Measurements from ENCODE around the gene STAMBP. TPM values are rescaled to one million over a fixed set of nuclear protein-coding genes. Genes with fewer than 3 reads are reported as not detected.
A peak's percentile ranks its signal among the peaks of the same experiment; 100 is the strongest.

STAMBP gene
- total and polyA plus RNA-seq, 9 of the 15 experiments (the other 6 are each of a cell fraction or from before 2014, with no cell fraction given) = 36.9 to 75.2 (median 48.8) TPM

DNA sequence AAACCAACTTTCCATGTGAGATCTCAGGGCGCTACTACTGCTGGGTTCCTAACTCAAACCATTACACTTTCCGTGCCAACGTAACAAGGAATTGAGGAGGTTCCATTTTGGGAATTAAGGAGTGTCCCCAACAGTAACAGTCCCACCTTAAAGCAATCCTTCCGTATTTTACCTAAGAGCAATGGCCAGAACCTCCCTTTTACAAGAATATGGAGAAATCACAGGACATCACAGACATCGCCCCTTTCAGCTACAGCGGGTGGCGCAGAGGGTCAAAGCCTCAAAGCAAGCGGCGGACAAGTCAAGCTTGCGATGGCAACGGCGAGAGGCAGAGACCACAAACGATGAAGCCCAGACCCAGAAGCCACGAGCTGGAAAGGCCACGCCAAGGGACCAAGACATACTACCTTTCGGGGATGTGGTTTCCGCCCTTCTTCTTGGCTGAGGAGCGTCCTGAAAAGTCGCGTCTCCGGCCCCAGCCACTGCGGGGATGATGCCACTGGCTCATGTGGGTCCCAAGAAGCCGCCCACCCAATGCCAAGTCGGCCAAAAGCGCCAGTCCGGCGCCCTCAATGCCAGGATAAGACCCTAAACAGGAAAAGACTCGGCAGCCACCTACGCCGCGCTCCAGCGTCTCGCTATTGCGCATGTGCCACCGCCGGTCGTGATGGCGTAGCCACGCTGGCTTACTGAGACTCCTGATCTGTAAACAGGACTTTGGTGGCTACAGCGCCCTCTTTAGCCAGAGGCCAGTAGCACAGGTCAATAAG is 49.1 kb upstream of the STAMBP start, which contains the start of gene DUSP11 (continued):
- TF ChIP-seq PKNOX1 (IDR thresholded peaks at IDR 0.05) = no peak
- TF ChIP-seq L3MBTL2 (IDR thresholded peaks at IDR 0.05) = peak; percentile 70
- no peak for TF ChIP-seq ZBED1 (IDR thresholded peaks at IDR 0.05)
- no peak for TF ChIP-seq TSC22D4 (tag; IDR thresholded peaks at IDR 0.05)
- TF ChIP-seq, protein P1, sequence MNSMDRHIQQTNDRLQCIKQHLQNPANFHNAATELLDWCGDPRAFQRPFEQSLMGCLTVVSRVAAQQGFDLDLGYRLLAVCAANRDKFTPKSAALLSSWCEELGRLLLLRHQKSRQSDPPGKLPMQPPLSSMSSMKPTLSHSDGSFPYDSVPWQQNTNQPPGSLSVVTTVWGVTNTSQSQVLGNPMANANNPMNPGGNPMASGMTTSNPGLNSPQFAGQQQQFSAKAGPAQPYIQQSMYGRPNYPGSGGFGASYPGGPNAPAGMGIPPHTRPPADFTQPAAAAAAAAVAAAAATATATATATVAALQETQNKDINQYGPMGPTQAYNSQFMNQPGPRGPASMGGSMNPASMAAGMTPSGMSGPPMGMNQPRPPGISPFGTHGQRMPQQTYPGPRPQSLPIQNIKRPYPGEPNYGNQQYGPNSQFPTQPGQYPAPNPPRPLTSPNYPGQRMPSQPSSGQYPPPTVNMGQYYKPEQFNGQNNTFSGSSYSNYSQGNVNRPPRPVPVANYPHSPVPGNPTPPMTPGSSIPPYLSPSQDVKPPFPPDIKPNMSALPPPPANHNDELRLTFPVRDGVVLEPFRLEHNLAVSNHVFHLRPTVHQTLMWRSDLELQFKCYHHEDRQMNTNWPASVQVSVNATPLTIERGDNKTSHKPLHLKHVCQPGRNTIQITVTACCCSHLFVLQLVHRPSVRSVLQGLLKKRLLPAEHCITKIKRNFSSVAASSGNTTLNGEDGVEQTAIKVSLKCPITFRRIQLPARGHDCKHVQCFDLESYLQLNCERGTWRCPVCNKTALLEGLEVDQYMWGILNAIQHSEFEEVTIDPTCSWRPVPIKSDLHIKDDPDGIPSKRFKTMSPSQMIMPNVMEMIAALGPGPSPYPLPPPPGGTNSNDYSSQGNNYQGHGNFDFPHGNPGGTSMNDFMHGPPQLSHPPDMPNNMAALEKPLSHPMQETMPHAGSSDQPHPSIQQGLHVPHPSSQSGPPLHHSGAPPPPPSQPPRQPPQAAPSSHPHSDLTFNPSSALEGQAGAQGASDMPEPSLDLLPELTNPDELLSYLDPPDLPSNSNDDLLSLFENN (IDR thresholded peaks at IDR 0.05; ENCODE audit: low read depth in 2 of 2, low read length in 2 of 2) = 0 out of 4 replicates have a peak, but pooled peaks of 1 of the 2 experiments have one; percentile 20
- TF ChIP-seq, protein P2, sequence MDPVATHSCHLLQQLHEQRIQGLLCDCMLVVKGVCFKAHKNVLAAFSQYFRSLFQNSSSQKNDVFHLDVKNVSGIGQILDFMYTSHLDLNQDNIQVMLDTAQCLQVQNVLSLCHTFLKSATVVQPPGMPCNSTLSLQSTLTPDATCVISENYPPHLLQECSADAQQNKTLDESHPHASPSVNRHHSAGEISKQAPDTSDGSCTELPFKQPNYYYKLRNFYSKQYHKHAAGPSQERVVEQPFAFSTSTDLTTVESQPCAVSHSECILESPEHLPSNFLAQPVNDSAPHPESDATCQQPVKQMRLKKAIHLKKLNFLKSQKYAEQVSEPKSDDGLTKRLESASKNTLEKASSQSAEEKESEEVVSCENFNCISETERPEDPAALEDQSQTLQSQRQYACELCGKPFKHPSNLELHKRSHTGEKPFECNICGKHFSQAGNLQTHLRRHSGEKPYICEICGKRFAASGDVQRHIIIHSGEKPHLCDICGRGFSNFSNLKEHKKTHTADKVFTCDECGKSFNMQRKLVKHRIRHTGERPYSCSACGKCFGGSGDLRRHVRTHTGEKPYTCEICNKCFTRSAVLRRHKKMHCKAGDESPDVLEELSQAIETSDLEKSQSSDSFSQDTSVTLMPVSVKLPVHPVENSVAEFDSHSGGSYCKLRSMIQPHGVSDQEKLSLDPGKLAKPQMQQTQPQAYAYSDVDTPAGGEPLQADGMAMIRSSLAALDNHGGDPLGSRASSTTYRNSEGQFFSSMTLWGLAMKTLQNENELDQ (CRISPR knock-in tag; IDR thresholded peaks at IDR 0.05; ENCODE audit: borderline replicate concordance) = no peak
- TF ChIP-seq CREB5 (CRISPR knock-in tag; IDR thresholded peaks at IDR 0.05) = no peak
- peak; percentile 94; the same call in 1 of the 2 replicates for TF ChIP-seq FOXK1 (CRISPR knock-in tag; IDR thresholded peaks at IDR 0.05; ENCODE audit: borderline replicate concordance)
- TF ChIP-seq THAP12 (CRISPR knock-in tag; IDR thresholded peaks at IDR 0.05) = no peak
- no peak for TF ChIP-seq ZBTB17 (CRISPR knock-in tag; IDR thresholded peaks at IDR 0.05)
- TF ChIP-seq ZNF280B (CRISPR knock-in tag; IDR thresholded peaks at IDR 0.05) = no peak
- no peak for TF ChIP-seq SRF (CRISPR knock-in tag; IDR thresholded peaks at IDR 0.05)
- no peak for TF ChIP-seq HNRNPL (IDR thresholded peaks at IDR 0.05; ENCODE audit: low read depth, low read length)
